Astrocyte of the cerebellum (primary cell): Measurements from ENCODE around the gene CSTB.

Experiments
- DNase-seq: peaks from one replicate; pipeline ENCODE4 v3.0.0-alpha.2; 2011; ENCODE audit warnings: low read depth
- H3K4me3 ChIP-seq: 2 replicates; pipeline ENCODE4 v1.5.1; 2011; ENCODE audit warnings: mild to moderate bottlenecking, low read depth, low read length, moderate library complexity
- CTCF ChIP-seq: IDR thresholded peaks from 2 replicates; pipeline ENCODE4 v1.5.1; 2012; ENCODE audit warnings: low read length, low read depth, moderate library complexity, mild to moderate bottlenecking; ENCODE audit errors: missing control alignments
- in situ Hi-C: cut with HindIII; loops from 2 replicates; pipeline ENCODE4 v1.10.0; 2017; ENCODE audit warnings: low sequenced_read_pairs

CSTB gene

GRCh38 chr21:43736224-43736883, 39.8 kb downstream of the CSTB start:
- in situ Hi-C loops = no loop called here
- H3K4me3 ChIP-seq = no peak overlapping the region
- TF ChIP-seq CTCF = no peak
- DNase-seq = no peak

- TF ChIP-seq CTCF = no peak
- DNase-seq = no peak
- in situ Hi-C loops = no loop called here
- H3K4me3 ChIP-seq = peak overlapping the region; percentile 5
These were observed 40.6 kb downstream of the CSTB start for GRCh38 chr21:43735236-43736091.

GRCh38 chr21:43734928-43735229, 41.2 kb downstream of the CSTB start:
- in situ Hi-C loops = no loop called here
- DNase-seq = peak; percentile 83
- TF ChIP-seq CTCF = no peak
- H3K4me3 ChIP-seq = peak overlapping the region; percentile 5

- H3K4me3 ChIP-seq = peak overlapping the region; percentile 5
- no peak for TF ChIP-seq CTCF
- DNase-seq = no peak
- in situ Hi-C loops = no loop called here
These were observed 41.8 kb downstream of the CSTB start for GRCh38 chr21:43734131-43734927.

- no peak overlapping the region for H3K4me3 ChIP-seq
- TF ChIP-seq CTCF = no peak
- DNase-seq = no peak
- in situ Hi-C loops = no loop called here
These were observed 42.5 kb downstream of the CSTB start for GRCh38 chr21:43733529-43734071.

DNA sequence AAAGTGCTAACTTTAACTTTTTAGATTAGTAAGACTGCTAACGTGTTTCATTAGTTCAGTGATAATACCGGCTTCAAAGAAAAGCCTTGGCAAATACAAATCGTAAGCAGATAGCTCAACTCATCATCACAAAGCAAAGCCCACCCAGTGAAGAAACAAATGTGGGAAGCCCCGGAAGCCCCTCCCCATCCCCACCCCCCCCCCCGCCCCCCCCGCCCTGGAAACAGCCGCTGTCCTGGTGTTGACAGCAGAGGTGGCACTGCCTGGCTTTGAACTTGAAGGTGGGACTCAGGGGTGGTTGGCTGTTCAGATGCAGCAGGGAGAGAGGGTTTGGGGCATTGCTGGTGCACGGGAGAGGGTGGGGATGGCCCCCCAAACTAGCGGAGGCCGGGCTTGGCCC, 43.0 kb downstream of the CSTB start:
- in situ Hi-C loops = no loop called here
- no peak for DNase-seq
- no peak overlapping the region for H3K4me3 ChIP-seq
- TF ChIP-seq CTCF = no peak
